ENCODE data around the gene MSH3.

GRCh38 chr5:80725446-80725845, 71.0 kb downstream of the MSH3 start:
- no peak for TF ChIP-seq PATZ1 (tag by site-specific recombination; IDR thresholded peaks at IDR 0.05)
- TF ChIP-seq CTCF (tag by site-specific recombination; IDR thresholded peaks at IDR 0.05): no peak
- TF ChIP-seq INSM2 (tag by site-specific recombination; IDR thresholded peaks at IDR 0.05): no peak
- TF ChIP-seq ZNF423 (tag by site-specific recombination; IDR thresholded peaks at IDR 0.05): no peak
- no peak for TF ChIP-seq ZBTB1 (tag by site-specific recombination; IDR thresholded peaks at IDR 0.05)
- no peak for TF ChIP-seq YY1 (tag by site-specific recombination; IDR thresholded peaks at IDR 0.05)
- TF ChIP-seq ZNF624 (tag by site-specific recombination; IDR thresholded peaks at IDR 0.05): no peak
- TF ChIP-seq ZSCAN18 (tag by site-specific recombination; IDR thresholded peaks at IDR 0.05): no peak
- TF ChIP-seq ZNF148 (tag by site-specific recombination; IDR thresholded peaks at IDR 0.05; ENCODE audit: borderline replicate concordance): no peak
- TF ChIP-seq ZBTB8A (tag by site-specific recombination; IDR thresholded peaks at IDR 0.05): no peak

All from HEK293 (cell line).